ENCODE measurements around the gene PPP1R10. TPM values are rescaled to one million over a fixed set of nuclear protein-coding genes. Genes with fewer than 3 reads are reported as not detected.

The PPP1R10 gene
- total and polyA plus RNA-seq, 2 of the 13 experiments (the other 11 are each of a cell fraction or from before 2014, with no cell fraction given), result 26.3 to 38.4 TPM

DNA sequence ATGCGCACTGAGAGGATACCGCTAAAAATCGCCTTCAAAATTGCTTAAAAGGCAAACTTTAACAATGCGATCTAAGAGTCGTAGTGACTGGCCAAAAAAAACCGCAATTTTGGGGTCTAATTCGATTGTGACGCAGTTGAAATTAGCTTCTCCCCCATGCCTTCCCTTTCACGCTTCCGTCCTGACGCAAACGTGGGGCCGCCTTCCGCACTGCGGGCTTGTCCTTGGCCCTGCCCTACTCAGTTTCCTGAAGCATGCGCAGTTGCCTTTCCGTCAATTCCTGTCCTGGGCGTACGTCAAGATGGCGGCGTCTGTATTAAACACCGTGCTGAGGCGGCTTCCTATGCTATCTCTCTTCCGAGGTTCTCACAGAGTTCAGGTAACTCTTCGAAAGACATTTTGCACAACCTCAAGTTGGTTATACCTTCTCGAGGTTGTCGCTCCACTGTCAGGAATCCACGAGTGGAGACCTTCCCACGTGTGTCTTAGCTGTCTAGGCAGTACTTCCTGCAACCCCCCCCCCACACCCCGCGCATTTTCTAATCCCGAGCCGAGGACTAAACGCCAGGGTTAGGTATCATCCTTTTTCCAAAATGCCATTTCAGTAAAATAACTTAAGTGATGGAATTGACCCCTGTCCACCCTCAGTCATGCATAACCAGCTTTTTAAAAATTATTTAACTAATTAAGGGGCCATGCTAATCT is 674 bp upstream of the PPP1R10 start, which contains the start of gene MRPS18B (continued):
- TF ChIP-seq ZNF766 (CRISPR knock-in tag; IDR thresholded peaks at IDR 0.05; ENCODE audit: borderline replicate concordance) (no peak; the same call in 1 of the 2 replicates), MED1 (CRISPR knock-in tag; IDR thresholded peaks at IDR 0.05) (peak; percentile 71; the same call in 1 of the 2 replicates), HMGA1 (CRISPR knock-in tag; conservative IDR thresholded peaks at IDR 0.05) (no peak), TBX3 (IDR thresholded peaks at IDR 0.05; ENCODE audit: borderline replicate concordance) (no peak), RNF2 (conservative IDR thresholded peaks at IDR 0.05; ENCODE audit: low read depth) (no peak), NFATC3 (CRISPR knock-in tag; IDR thresholded peaks at IDR 0.05) (peak; percentile 27; the same call in 1 of the 2 replicates), ZNF570 (CRISPR knock-in tag; IDR thresholded peaks at IDR 0.05; ENCODE audit: borderline replicate concordance) (no peak), ELF4 (CRISPR knock-in tag; IDR thresholded peaks at IDR 0.05; ENCODE audit: borderline replicate concordance) (peak; percentile 95), ESRRA (CRISPR knock-in tag; IDR thresholded peaks at IDR 0.05; ENCODE audit: low read depth) (peak; percentile 44), ZNF660 (CRISPR knock-in tag; IDR thresholded peaks at IDR 0.05; ENCODE audit: borderline replicate concordance, low read depth) (no peak), ZNF619 (CRISPR knock-in tag; IDR thresholded peaks at IDR 0.05) (peak; percentile 81; the same call in 1 of the 2 replicates), RFX5 (IDR thresholded peaks at IDR 0.05; ENCODE audit: low read depth, low read length) (no peak), ZNF891 (CRISPR knock-in tag; IDR thresholded peaks at IDR 0.05) (peak; percentile 91), RARG (CRISPR knock-in tag; IDR thresholded peaks at IDR 0.05; ENCODE audit: low read depth) (no peak), TBL1XR1 (IDR thresholded peaks at IDR 0.05; ENCODE audit: borderline replicate concordance, low read length, partially characterized antibody) (peak; percentile 74), PAWR (CRISPR knock-in tag; IDR thresholded peaks at IDR 0.05; ENCODE audit: borderline replicate concordance) (no peak), ZNF3 (CRISPR knock-in tag; IDR thresholded peaks at IDR 0.05) (peak; percentile 77; the same call in 1 of the 2 replicates), PHF8 (CRISPR knock-in tag; IDR thresholded peaks at IDR 0.05) (peak; percentile 82)
- TF ChIP-seq, protein P1, sequence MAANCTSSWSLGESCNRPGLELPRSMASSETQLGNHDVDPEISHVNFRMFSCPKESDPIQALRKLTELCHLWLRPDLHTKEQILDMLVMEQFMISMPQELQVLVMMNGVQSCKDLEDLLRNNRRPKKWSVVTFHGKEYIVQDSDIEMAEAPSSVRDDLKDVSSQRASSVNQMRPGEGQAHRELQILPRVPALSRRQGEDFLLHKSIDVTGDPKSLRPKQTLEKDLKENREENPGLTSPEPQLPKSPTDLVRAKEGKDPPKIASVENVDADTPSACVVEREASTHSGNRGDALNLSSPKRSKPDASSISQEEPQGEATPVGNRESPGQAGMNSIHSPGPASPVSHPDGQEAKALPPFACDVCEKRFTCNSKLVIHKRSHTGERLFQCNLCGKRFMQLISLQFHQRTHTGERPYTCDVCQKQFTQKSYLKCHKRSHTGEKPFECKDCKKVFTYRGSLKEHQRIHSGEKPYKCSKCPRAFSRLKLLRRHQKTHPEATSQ (CRISPR knock-in tag; IDR thresholded peaks at IDR 0.05; ENCODE audit: borderline replicate concordance), result 0 out of 2 replicates have a peak, but pooled peaks have one; percentile 70
- TF ChIP-seq, protein P2, sequence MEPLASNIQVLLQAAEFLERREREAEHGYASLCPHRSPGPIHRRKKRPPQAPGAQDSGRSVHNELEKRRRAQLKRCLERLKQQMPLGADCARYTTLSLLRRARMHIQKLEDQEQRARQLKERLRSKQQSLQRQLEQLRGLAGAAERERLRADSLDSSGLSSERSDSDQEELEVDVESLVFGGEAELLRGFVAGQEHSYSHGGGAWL (CRISPR knock-in tag; IDR thresholded peaks at IDR 0.05), result peak; percentile 80; the same call in 1 of the 2 replicates
- TF ChIP-seq, protein P3, sequence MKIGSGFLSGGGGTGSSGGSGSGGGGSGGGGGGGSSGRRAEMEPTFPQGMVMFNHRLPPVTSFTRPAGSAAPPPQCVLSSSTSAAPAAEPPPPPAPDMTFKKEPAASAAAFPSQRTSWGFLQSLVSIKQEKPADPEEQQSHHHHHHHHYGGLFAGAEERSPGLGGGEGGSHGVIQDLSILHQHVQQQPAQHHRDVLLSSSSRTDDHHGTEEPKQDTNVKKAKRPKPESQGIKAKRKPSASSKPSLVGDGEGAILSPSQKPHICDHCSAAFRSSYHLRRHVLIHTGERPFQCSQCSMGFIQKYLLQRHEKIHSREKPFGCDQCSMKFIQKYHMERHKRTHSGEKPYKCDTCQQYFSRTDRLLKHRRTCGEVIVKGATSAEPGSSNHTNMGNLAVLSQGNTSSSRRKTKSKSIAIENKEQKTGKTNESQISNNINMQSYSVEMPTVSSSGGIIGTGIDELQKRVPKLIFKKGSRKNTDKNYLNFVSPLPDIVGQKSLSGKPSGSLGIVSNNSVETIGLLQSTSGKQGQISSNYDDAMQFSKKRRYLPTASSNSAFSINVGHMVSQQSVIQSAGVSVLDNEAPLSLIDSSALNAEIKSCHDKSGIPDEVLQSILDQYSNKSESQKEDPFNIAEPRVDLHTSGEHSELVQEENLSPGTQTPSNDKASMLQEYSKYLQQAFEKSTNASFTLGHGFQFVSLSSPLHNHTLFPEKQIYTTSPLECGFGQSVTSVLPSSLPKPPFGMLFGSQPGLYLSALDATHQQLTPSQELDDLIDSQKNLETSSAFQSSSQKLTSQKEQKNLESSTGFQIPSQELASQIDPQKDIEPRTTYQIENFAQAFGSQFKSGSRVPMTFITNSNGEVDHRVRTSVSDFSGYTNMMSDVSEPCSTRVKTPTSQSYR (CRISPR knock-in tag; IDR thresholded peaks at IDR 0.05; ENCODE audit: borderline replicate concordance), result peak; percentile 44; the same call in 1 of the 2 replicates
- TF ChIP-seq, protein P4, sequence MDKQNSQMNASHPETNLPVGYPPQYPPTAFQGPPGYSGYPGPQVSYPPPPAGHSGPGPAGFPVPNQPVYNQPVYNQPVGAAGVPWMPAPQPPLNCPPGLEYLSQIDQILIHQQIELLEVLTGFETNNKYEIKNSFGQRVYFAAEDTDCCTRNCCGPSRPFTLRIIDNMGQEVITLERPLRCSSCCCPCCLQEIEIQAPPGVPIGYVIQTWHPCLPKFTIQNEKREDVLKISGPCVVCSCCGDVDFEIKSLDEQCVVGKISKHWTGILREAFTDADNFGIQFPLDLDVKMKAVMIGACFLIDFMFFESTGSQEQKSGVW (CRISPR knock-in tag; IDR thresholded peaks at IDR 0.05; ENCODE audit: borderline replicate concordance), result no peak
- TF ChIP-seq, protein P5, sequence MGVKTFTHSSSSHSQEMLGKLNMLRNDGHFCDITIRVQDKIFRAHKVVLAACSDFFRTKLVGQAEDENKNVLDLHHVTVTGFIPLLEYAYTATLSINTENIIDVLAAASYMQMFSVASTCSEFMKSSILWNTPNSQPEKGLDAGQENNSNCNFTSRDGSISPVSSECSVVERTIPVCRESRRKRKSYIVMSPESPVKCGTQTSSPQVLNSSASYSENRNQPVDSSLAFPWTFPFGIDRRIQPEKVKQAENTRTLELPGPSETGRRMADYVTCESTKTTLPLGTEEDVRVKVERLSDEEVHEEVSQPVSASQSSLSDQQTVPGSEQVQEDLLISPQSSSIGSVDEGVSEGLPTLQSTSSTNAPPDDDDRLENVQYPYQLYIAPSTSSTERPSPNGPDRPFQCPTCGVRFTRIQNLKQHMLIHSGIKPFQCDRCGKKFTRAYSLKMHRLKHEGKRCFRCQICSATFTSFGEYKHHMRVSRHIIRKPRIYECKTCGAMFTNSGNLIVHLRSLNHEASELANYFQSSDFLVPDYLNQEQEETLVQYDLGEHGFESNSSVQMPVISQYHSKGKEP (CRISPR knock-in tag; IDR thresholded peaks at IDR 0.05), result no peak
